ENCODE measurements around the gene THG1L. TPM values are rescaled to one million over a fixed set of nuclear protein-coding genes. Genes with fewer than 3 reads are reported as not detected.
A peak's percentile ranks its signal among the peaks of the same experiment; 100 is the strongest.

THG1L gene
- total RNA-seq, 4 donors from 2014 or later = 9.3 to 14.1 (median 11.3) TPM

DNA sequence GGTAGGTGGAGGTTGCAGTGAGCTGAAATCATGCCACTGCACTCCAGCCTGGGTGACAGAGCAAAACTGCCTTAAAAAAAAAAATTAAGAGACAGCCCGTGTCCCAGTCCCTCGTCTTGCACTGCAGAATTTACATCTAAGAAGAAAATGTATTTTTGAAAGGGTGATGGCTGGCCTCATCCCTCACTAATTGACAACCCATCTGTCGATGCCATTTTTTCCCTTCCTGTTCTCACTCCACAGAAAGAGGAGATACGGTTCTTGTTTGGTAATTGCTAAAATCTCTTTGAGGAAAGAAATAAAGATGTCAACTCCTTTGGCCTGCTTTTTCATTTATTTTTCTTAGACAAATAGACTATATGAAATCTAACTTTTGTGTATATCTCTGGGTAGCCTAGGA, 9.9 kb downstream of the THG1L start:
- no peak overlapping the region for H3K4me3 ChIP-seq (ENCODE audit: low read depth, poor library complexity, severe bottlenecking)
- 63 to 69% methylated on average over 4 of the region's 4 CpGs for WGBS, 2 donors
- intact Hi-C loops (cut with DNase I; ENCODE audit: low total_unique reads) = loop anchor here (10.0 kb wide), 1 partner anchor 416 kb away; no protein-coding TSS in a partner anchor
- no peak for DNase-seq (ENCODE audit: low spot score in 2 of 2)
- TF ChIP-seq POLR2A (IDR thresholded peaks at IDR 0.05) (no peak), CTCF (IDR thresholded peaks at IDR 0.05) (no peak)

DNA sequence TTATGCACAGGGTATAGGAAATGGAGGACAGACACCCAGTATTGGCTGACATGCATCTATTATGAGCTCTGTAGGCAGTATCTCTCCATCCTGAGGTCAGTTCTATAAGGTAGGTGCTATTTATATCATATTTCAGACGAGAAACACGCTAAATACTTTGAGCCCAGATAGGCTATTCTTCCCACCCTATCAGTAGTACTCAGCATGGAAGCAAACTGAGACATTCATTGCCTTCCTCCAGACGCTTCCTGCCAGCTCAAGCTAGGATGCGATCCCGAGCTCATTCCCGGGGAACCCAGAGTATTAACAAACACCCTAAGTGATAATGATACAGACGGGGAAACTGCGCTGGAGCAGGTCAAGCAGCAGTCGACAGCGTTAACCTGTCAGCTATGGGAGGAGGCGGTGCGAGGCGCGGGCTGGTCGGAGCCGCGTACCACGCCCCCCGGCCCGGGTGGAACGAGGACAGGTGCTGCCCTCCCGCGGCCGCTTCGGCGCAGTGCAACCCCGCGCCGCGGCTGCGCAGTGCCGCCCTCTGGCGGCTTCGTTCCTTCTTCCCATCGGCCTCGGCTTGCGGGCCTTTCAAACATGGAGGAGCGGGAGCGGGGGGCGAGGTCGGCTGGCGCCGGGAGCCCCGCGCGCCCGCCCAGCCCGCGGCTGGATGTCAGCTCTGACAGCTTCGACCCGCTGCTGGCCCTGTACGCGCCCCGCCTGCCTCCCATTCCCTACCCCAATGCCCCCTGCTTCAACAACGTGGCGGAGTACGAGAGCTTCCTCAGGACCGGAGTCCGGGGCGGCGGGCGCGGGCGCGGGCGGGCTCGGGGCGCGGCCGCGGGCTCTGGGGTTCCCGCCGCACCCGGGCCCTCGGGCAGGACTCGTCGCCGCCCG, 12.2 kb downstream of the THG1L start, which contains the start of gene LSM11:
Gene LSM11 (plus strand): TSS at position 550 of the 888 bp plus-strand sequence. CDS start 39 bp downstream, at position 589.
- peak within 1 kb of the TSS; percentile 69 for H3K4me3 ChIP-seq (ENCODE audit: low read depth, poor library complexity, severe bottlenecking)
- 0 to 1% methylated on average over 26 to 54 of the region's 79 CpGs for WGBS, 2 donors
- intact Hi-C loops (cut with DNase I; ENCODE audit: low total_unique reads) = loop anchor here (10.0 kb wide), 1 partner anchor 419 kb away; no protein-coding TSS in a partner anchor
- TF ChIP-seq CTCF (IDR thresholded peaks at IDR 0.05) = peak in 1 of 3 donors; percentile 86
- no peak for TF ChIP-seq POLR2A (IDR thresholded peaks at IDR 0.05)
- DNase-seq (ENCODE audit: low spot score in 2 of 2) = peak; percentile 85 to 97

GRCh38 chr5:157744051-157745011, 13.1 kb downstream of the THG1L start:
- peak overlapping the region; percentile 69 for H3K4me3 ChIP-seq (ENCODE audit: low read depth, poor library complexity, severe bottlenecking)
- no peak for TF ChIP-seq CTCF (IDR thresholded peaks at IDR 0.05)
- TF ChIP-seq POLR2A (IDR thresholded peaks at IDR 0.05) = no peak
- 5 to 11% methylated on average over 28 to 56 of the region's 56 CpGs for WGBS, 2 donors
- DNase-seq (ENCODE audit: low spot score in 2 of 2) = no peak
- intact Hi-C loops (cut with DNase I; ENCODE audit: low total_unique reads) = loop anchor here (10.0 kb wide), 1 partner anchor 420 kb away; no protein-coding TSS in a partner anchor

- 71% methylated on average over 4 of the region's 4 CpGs for WGBS, 2 donors
- H3K4me3 ChIP-seq (ENCODE audit: low read depth, poor library complexity, severe bottlenecking) = no peak overlapping the region
- DNase-seq (ENCODE audit: low spot score in 2 of 2) = no peak
- no peak for TF ChIP-seq CTCF (IDR thresholded peaks at IDR 0.05)
- TF ChIP-seq POLR2A (IDR thresholded peaks at IDR 0.05) = no peak
- intact Hi-C loops (cut with DNase I; ENCODE audit: low total_unique reads) = loop anchor here (10.0 kb wide), 1 partner anchor 420 kb away; no protein-coding TSS in a partner anchor
Measured at GRCh38 chr5:157745041-157745456, 13.8 kb downstream of the THG1L start.

GRCh38 chr5:157747173-157747740, 16.0 kb downstream of the THG1L start:
- DNase-seq (ENCODE audit: low spot score in 2 of 2) = no peak
- WGBS, 2 donors = 82 to 89% methylated on average over 6 of the region's 6 CpGs
- no peak for TF ChIP-seq CTCF (IDR thresholded peaks at IDR 0.05)
- TF ChIP-seq POLR2A (IDR thresholded peaks at IDR 0.05) = no peak
- no peak overlapping the region for H3K4me3 ChIP-seq (ENCODE audit: low read depth, poor library complexity, severe bottlenecking)
- intact Hi-C loops (cut with DNase I; ENCODE audit: low total_unique reads) = loop anchor here (10.0 kb wide), 1 partner anchor 422 kb away; no protein-coding TSS in a partner anchor
